Sigmoid colon (tissue), 3 donors: ENCODE data around the gene TBC1D19.

Experiments
- CTCF ChIP-seq, 4 experiments: fragments of 450-650 bp in 3 of 4; fragments of 200-600 bp in 1 of 4; IDR thresholded peaks; one replicate each; pipeline ENCODE4 v1.5.1; 2016 to 2019; ENCODE audit warnings: antibody characterized with exemption in 4 of 4, mild to moderate bottlenecking in 3 of 4, moderate library complexity in 2 of 4
- POLR2A ChIP-seq, 2 donors: fragments of 450-650 bp; IDR thresholded peaks; one replicate each; pipeline ENCODE4 v1.6.1; 2016; ENCODE audit warnings: antibody characterized with exemption in 2 of 2, mild to moderate bottlenecking in 2 of 2, moderate library complexity in 2 of 2

DNA sequence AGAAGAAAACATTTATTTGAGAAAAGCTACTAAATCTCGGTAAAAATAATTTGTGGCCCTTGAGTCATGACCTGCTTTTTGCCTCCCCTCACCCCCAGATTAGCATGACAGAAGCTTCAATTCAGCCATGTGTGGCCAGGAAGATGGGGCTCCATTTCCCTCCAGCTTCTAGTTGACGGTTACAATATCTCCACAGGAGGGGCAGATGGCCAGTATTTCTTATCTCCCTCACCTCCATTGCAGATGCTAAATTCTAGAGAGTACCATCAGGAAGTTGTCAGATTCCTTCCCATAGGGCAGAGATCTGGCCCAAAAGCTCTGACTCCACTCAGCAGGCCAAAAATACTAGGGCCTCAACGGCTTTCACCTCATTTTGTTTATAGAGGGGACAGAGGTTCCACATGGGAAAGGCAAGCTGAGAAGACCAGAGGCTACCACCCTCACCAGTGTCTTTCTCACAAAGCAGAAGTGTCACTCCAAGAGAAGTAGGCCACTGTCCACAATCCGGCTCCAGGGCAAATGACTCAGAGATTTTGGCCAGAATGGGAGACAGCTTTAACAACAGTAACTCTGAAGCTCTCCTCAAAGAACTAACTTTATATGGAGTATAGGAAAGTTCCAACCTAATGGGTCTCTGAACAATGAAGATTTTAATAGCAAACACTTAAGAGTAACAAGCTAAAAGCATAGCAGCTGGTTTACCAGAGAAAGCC lies 108.3 kb downstream of the TBC1D19 start:
- TF ChIP-seq POLR2A (IDR thresholded peaks at IDR 0.05) (no peak), CTCF (IDR thresholded peaks at IDR 0.05) (no peak)
